Measurements from ENCODE around the gene PEDS1. TPM values are rescaled to one million over a fixed set of nuclear protein-coding genes. Genes with fewer than 3 reads are reported as not detected.

Gene PEDS1
- total RNA-seq, 1 experiment from 2014 or later: 37.7 TPM

- Histone ChIP-seq H3K4me2 (peak overlapping the region; percentile 98), H4K20me1 (ENCODE audit: insufficient read depth) (peaks cover 20% of the 10 kb centered on the region), H3K4me3 (no peak overlapping the region), H3K79me2 (ENCODE audit: low read depth) (peaks cover 49% of the 10 kb centered on the region), H2AFZ (no peak overlapping the region), H3K27ac (peak overlapping the region; percentile 99), H3K9me2 (ENCODE audit: insufficient read depth) (no peaks in the 10 kb centered on the region), H3K36me3 (ENCODE audit: low read depth) (peaks cover 29% of the 10 kb centered on the region), H3K4me1 (replicated peaks; ENCODE audit: insufficient read depth) (peaks cover 33% of the 10 kb centered on the region), H3K27me3 (ENCODE audit: insufficient read depth, low read depth) (no peaks in the 10 kb centered on the region), H3F3A (ENCODE audit: insufficient read depth, low read depth) (peaks cover 87% of the 10 kb centered on the region), H3K9me3 (ENCODE audit: insufficient read depth, low read depth) (no peaks in the 10 kb centered on the region)
- CTCF ChIA-PET: no interaction called here
- BruUV-seq (replicated peaks): no TSS peak
- TF ChIP-seq CTCF (conservative IDR thresholded peaks at IDR 0.05): no peak
- no peak for TF ChIP-seq EZH2 (IDR thresholded peaks at IDR 0.05; ENCODE audit: low read depth)
- POLR2A ChIA-PET (ENCODE audit: unreplicated experiment): no interaction called here
- peak in 1 of 2 experiments; percentile 43 for DNase-seq
- intact Hi-C loops (cut with micrococcal nuclease; ENCODE audit: unreplicated experiment): no loop called here
These were observed 42.7 kb upstream of the PEDS1 start for GRCh38 chr20:50196248-50196647.

- intact Hi-C loops (cut with micrococcal nuclease; ENCODE audit: unreplicated experiment): no loop called here
- POLR2A ChIA-PET (ENCODE audit: unreplicated experiment): interaction anchor here (0.6 kb wide), 2 partner anchors 96 to 727 kb away, joined by 4 to 5 read pairs; no protein-coding TSS in a partner anchor
- BruUV-seq (replicated peaks): no TSS peak
- Histone ChIP-seq H3K4me1 (replicated peaks; ENCODE audit: insufficient read depth) (peaks cover 33% of the 10 kb centered on the region), H3K4me3 (peak overlapping the region; percentile 88; the same call in 1 of the 2 replicates), H3K27ac (peak overlapping the region; percentile 99), H3F3A (ENCODE audit: insufficient read depth, low read depth) (peaks cover 81% of the 10 kb centered on the region), H3K27me3 (ENCODE audit: insufficient read depth, low read depth) (no peaks in the 10 kb centered on the region), H3K9me2 (ENCODE audit: insufficient read depth) (no peaks in the 10 kb centered on the region), H3K4me2 (peak overlapping the region; percentile 98), H3K36me3 (ENCODE audit: low read depth) (peaks cover 29% of the 10 kb centered on the region), H3K79me2 (ENCODE audit: low read depth) (peaks cover 50% of the 10 kb centered on the region), H2AFZ (no peak overlapping the region), H4K20me1 (ENCODE audit: insufficient read depth) (peaks cover 20% of the 10 kb centered on the region), H3K9me3 (ENCODE audit: insufficient read depth, low read depth) (no peaks in the 10 kb centered on the region)
- CTCF ChIA-PET: no interaction called here
- DNase-seq: peak in 1 of 2 experiments; percentile 36
- TF ChIP-seq CTCF (conservative IDR thresholded peaks at IDR 0.05): no peak
- no peak for TF ChIP-seq EZH2 (IDR thresholded peaks at IDR 0.05; ENCODE audit: low read depth)
These were observed 42.1 kb upstream of the PEDS1 start for GRCh38 chr20:50195524-50196120.

GRCh38 chr20:50194831-50195523, 41.5 kb upstream of the PEDS1 start:
- intact Hi-C loops (cut with micrococcal nuclease; ENCODE audit: unreplicated experiment): no loop called here
- Histone ChIP-seq H3K9me2 (ENCODE audit: insufficient read depth) (no peaks in the 10 kb centered on the region), H3K79me2 (ENCODE audit: low read depth) (peaks cover 50% of the 10 kb centered on the region), H4K20me1 (ENCODE audit: insufficient read depth) (peaks cover 20% of the 10 kb centered on the region), H3K36me3 (ENCODE audit: low read depth) (peaks cover 29% of the 10 kb centered on the region), H3K9me3 (ENCODE audit: insufficient read depth, low read depth) (no peaks in the 10 kb centered on the region), H3K4me1 (replicated peaks; ENCODE audit: insufficient read depth) (peaks cover 35% of the 10 kb centered on the region), H3K27ac (peak overlapping the region; percentile 99), H3K27me3 (ENCODE audit: insufficient read depth, low read depth) (no peaks in the 10 kb centered on the region), H2AFZ (no peak overlapping the region), H3K4me3 (peak overlapping the region; percentile 88), H3F3A (ENCODE audit: insufficient read depth, low read depth) (peaks cover 79% of the 10 kb centered on the region), H3K4me2 (peak overlapping the region; percentile 98)
- no TSS peak for BruUV-seq (replicated peaks)
- POLR2A ChIA-PET (ENCODE audit: unreplicated experiment): interaction anchor here (0.6 kb wide), 2 partner anchors 96 to 727 kb away, joined by 4 to 5 read pairs; no protein-coding TSS in a partner anchor
- TF ChIP-seq CTCF (conservative IDR thresholded peaks at IDR 0.05) (no peak), EZH2 (IDR thresholded peaks at IDR 0.05; ENCODE audit: low read depth) (no peak)
- DNase-seq: no peak
- CTCF ChIA-PET: no interaction called here

All from PC-9 (cell line).